MM.1S (cell line): ENCODE measurements around the gene MMP15.

Experiments
- CTCF ChIP-seq: fragments of 300-600 bp; sonication (generic); IDR thresholded peaks from 2 replicates; pipeline ENCODE4 v1.5.1; 2016; ENCODE audit warnings: antibody characterized with exemption, low read length, mixed read lengths
- EZH2 ChIP-seq: fragments of 300-600 bp; sonication (generic); optimal IDR thresholded peaks from 2 replicates; pipeline ENCODE3; 2017; ENCODE audit warnings: low read depth, mild to moderate bottlenecking, antibody characterized with exemption, low read length, mixed read lengths

DNA sequence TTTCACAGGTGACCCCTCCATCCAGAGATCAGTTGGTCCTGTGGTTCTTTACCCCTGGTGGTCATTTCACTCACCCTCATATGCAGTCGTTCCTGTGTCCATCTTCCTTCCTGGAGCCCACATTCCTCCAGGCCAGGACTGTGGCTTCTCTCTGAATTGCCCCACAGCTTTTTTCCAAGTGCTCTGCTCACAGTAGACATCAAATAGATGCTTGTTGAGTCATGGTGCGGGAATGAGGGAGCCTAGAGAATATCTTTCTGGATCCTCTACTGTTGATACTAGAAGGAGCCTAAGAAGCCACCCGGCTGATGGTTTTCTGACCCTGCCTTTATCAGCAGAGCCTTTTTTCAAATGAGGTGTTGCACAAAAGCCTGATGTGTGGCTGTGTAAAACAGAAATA is 13.9 kb upstream of the MMP15 start:
- TF ChIP-seq EZH2 = no peak
- no peak for TF ChIP-seq CTCF
